HG02885 (cell line): ENCODE data around the gene ERICH2.

Experiments used
- ATAC-seq: cut with Tn5 transposase; IDR thresholded peaks from one replicate; pipeline ENCODE4 v1.9.1; 2021; ENCODE audit warnings: mild to moderate bottlenecking; ENCODE audit not compliant: unreplicated experiment, poor library complexity

ERICH2 gene

GRCh38 chr2:170815746-170816503, 45.7 kb downstream of the ERICH2 start:
- ATAC-seq, result peak; percentile 49

DNA sequence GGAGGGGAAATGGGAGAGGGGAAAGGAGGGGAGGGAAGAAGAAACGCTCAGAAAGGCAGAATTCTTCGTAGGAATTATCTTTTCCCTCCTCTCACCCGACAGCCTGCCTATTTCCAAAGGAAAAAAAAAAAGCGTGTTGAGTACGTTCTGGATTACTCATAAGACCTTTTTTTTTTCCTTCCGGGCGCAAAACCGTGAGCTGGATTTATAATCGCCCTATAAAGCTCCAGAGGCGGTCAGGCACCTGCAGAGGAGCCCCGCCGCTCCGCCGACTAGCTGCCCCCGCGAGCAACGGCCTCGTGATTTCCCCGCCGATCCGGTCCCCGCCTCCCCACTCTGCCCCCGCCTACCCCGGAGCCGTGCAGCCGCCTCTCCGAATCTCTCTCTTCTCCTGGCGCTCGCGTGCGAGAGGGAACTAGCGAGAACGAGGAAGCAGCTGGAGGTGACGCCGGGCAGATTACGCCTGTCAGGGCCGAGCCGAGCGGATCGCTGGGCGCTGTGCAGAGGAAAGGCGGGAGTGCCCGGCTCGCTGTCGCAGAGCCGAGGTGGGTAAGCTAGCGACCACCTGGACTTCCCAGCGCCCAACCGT, 46.4 kb downstream of the ERICH2 start, which contains the start of gene GAD1:
TSS of gene GAD1 (plus strand) at position 384 of the 589 bp plus-strand sequence. CDS start 1,705 bp downstream, outside the sequence.
- ATAC-seq, result peak; percentile 44

DNA sequence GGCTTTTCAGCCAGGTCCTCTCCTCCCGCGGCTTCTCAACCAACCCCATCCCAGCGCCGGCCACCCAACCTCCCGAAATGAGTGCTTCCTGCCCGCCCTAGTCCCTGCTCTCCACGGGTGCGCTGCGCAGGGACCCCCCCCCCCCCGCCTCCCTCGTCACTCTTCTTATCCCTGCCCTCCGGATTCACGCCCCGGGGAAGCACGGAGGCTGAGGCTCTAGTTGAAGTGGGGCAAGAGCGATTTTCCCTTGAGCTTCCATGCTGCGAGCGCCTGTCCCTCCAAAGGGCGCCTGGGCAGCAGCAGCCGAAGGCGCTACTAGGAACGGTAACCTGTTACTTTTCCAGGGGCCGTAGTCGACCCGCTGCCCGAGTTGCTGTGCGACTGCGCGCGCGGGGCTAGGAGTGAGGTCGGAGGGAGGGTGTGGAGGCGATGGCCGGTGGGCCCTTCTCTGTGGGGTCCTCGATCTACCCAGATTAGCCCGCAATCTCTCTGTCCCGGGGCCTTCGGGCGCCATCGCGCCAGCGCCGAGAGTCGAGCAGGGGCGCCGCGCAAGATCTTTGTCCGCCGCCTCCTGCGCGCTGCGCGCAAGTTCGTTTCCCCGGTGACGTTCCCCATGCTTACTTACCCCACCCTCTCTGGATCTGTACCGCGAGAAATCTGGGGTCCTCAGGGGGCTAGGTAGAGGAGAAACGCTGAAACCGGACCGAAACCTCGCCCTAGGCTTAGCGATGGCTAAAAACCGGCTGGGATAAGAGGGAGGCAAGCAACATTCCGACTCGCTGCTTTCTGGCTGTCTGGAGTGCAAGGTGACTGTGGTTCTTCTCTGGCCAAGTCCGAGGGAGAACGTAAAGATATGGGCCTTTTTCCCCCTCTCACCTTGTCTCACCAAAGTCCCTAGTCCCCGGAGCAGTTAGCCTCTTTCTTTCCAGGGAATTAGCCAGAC, 47.2 kb downstream of the ERICH2 start:
- ATAC-seq, result no peak

DNA sequence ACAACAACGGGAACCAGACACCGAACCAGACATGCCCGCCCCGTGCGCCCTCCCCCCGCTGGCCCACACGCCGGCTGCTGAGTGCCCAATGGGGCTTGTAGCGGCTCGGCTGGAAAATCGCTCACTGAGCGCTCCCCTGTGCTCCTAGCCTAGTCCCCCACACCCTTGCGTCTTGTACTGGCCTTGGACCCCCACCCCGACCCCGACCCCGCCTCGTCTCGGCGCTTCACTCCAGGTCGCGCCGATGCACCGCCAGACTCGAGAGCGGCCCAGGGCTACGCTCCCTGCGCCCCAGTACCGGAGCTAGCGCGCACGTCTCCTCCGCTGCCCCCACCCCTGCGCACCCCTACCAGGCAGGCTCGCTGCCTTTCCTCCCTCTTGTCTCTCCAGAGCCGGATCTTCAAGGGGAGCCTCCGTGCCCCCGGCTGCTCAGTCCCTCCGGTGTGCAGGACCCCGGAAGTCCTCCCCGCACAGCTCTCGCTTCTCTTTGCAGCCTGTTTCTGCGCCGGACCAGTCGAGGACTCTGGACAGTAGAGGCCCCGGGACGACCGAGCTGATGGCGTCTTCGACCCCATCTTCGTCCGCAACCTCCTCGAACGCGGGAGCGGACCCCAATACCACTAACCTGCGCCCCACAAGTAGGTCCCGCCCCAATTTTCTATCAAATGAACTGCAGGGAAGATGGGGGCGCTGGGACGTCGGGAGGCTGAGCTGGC, 48.0 kb downstream of the ERICH2 start:
- no peak for ATAC-seq

DNA sequence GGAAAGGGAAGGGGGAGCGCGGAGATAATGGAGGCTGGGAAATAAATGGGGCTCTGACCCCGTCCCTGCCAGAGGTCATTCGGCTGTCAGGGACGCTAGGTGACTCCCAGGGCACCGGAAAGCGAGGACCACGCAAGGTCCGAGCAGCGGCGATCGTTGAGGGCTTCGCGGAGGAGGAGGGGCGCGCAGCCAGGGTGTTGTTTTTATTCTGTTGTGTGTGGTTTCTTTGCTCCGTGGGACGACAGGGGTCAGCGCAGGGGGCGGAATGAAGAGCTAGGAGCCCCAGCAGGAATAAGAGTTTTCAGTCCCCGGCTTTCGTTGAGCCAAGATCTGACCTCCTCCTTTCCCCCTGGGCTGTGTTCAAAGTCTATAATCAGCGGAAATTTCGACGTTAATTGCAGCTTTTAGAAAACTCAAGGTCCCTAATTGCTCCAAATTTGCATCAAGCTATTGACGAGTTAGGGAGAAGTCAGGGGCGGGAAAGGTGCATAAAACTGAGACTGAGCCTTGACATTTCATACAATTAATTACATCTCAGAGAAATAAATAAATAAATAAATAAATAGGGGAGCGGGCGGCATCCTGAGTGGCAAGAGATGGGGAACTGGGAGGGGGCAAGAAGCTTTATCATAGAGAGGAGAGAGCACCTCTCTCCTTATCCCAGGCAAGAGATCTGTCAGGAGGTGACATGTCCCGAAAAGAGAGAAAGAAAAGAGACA, 48.7 kb downstream of the ERICH2 start:
- ATAC-seq, result no peak

GRCh38 chr2:170819680-170820664, 49.8 kb downstream of the ERICH2 start:
- ATAC-seq, result no peak

DNA sequence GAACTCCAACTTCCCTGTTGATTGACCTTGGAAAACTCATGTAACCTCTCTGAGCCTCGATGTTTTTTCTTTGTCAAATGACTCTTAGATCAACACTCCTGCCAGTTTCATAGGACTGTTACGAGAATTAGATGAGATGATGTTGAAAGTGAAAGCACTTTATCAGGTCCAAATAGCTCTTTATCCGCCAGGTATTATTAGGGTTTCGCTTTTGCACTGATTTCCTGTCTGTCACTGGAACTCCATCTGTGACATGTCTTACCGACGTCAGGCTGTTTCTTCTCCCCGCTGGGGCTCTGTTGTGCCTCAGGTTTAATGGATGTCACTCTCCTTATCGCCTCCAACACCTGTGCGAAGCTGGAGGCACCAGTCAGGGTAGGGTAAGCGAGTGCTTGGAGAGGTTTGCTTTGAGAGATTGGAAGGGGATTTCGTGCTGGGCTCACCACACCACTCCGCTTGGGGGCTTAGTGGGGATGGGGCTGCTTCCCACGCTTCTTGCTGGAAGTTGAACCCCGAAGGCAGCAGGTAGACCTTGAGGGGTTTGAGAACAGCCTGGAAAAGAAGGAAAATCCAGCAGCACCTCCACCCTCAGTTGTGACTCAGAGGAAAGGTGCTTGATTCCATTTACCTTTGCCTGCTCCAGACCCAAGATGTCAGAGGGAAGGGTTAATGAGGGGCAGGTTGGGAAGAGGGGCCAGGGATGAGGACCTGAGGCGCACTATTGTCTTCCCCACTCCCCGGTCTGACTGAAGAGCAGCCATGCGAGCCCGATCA, 50.8 kb downstream of the ERICH2 start:
- ATAC-seq, result no peak

- no peak for ATAC-seq
These were observed 51.5 kb downstream of the ERICH2 start for GRCh38 chr2:170821531-170822289.

DNA sequence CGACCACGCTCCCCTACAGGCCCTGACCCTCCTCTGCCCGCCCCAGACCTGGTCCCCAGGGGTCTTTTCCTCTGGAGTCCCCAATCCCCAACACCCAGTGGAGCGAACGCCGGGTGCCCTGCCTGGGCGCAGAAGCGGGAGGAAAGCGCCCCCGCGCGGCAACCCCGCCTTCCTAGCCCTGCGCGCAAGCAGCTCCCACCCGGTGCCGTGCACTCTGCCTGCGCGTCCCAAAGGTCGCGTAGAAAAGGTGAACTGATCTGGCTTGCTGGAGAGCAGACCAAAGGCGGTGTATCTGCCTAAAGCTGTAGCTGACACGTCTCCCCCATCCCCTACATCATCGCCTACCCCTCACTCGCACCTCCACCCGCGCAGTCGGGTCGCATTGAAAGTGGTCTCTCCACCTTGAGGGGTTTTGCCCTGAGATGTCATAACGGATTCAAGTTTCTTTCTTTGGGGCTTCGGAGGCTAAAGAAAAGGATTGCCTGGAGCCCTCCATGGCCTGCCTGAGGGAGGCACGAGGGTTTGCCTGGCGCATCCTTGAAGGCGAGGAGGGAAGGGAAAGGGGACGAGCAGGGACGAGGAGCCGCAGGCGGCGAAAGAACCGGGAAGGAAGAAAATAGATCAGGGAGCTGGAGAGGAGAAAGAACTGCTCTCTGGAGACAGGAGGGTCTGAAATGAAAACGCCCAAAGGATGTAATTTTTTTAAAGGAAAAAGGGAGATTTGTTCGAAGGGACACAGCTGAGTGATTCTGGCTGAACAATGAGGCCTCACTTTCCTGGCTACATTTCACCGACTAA, 52.3 kb downstream of the ERICH2 start:
- no peak for ATAC-seq

DNA sequence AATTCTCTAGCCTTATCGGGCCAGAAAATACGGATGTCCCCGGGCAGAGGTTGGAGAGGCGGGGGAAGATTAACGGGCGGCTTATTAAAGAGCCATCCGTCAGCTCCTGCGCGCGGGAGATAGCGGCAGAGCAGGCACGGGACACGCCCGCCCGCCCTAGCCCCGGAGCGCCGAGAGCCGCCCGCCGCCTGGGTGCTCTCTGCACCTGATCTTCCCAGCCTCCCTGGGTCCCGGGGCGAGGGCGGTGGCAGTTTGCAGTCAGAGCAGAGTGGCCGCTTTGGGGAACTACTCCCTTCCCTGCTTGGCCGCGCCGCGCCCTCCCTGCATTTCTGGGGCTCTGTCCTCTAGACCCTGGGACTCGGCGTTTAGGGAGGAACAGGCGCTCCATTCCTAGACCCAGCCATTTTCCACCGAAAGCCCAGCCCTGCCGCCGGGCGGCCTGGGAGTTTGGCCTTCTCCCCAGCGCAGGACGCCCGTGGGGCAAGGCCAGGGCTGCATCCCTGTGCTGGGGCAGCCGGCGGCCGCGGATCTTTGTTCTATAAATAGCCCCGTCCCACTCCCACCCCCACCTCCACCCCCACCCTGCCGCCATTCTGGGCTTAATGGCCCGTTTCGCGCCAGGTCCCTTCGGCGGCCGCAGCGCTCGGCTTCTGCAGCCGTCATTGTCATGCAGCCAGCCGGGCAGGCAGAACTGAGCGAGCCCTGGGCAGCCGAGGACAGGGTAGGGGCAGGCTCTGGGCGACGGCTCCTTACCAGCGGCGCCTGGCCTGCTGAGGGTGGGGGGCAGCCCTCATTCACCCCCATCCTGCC, 53.1 kb downstream of the ERICH2 start:
- no peak for ATAC-seq

DNA sequence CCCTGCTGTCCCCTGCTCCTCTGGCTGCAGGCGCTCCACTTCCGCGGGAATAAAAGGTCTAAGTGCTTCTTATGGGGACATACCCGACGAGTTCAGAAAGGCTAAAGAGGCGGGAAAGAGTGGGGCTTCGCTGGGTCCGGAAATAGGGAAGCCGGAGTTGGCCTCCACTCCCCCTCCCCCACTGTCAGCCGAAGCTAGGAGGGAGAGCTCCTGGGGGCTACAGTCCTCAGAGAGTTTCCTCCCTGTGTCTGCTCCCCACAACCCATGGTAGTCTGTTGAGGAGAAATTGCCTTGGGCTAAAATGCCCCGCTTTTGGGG, 53.7 kb downstream of the ERICH2 start:
- no peak for ATAC-seq

DNA sequence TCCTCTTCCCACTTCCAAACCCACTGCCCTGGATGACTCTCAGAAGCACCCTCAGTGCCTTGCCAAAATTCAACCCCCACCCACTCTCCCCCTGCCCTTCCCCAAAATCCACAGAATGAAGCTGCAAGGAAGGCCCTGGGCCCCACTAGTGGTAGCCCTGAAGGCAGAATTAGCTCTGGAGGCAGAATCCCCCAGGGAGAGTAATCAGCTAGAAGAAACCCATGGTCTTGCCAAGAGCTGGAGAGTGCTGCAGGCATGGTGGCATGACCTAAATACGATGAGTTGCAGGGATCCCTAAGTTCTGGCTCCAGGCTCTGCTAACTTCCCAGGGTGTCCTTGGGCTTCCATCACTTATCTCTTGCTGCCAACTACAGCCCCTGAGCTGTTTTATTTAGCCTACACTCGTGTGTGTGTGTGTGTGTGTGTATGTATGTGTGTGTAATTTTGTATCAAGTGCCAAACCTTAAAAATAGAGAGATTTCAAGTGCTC, 54.4 kb downstream of the ERICH2 start:
- no peak for ATAC-seq

- ATAC-seq, result no peak
These were observed 57.8 kb downstream of the ERICH2 start for GRCh38 chr2:170827841-170828532.

DNA sequence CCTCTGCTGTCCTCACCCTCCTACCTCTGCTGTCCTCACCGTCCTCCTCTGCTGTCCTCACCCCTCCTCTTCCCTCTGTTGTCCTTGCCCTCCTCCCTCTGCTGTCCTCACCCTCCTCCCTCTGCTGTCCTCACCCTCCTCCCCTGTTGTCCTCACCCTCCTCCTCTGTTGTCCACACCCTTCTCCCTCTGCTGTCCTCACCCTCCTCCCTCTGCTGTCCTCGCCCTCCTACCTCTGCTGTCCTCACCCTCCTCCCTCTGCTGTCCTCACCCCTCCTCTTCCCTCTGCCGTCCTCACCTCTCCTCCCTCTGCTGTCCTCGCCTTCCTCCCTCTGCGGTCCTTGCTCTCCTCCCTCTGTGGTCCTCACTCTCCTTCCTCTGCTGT, 58.3 kb downstream of the ERICH2 start:
- ATAC-seq, result no peak

DNA sequence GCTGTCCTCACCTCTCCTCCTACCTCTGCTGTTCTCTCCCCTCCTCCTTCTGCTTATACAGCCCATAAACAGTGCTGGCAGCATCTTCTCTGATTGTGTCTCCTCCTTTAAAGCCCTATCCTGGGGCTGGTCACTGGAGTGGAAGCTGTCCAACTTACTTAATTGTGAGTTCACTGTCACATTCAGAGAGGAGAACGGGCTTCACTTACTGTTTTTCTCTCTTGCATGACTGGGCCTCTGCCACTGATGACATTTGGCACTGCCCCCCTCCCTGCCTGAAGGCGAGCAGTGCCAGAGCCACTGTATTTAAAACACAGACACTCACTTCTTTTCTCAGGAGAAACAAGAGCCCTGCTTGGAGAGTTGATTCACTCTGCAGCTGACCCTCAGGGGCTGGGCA, 58.9 kb downstream of the ERICH2 start:
- ATAC-seq, result no peak
